ENCODE measurements around the gene USP15.

DNA sequence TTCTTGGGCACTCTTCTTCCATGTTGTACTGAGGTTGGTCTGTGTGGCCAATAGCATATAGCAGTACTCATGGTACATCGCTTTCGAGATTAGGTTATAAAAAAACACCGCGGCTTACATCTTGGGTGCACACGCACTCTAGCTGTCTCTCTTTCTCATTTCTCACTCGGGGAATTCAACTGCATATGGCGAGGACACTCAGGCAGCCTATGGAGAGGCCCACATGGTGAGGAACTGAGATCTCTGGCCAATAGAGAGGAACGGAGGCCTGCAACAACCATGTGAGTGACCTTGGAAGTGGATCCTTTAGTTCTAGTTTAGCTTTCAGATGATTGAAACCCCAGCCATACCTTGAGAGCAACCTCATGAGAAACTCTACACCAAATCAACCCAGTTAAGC is 45.6 kb downstream of the USP15 start:
- TF ChIP-seq TAF1 (IDR thresholded peaks at IDR 0.05; ENCODE audit: borderline replicate concordance, insufficient read depth, low read length) (no peak), SIN3A (IDR thresholded peaks at IDR 0.05; ENCODE audit: borderline replicate concordance, insufficient read depth, low read length) (no peak), POLR2AphosphoS5 (IDR thresholded peaks at IDR 0.05; ENCODE audit: low read depth, low read length) (no peak)
- TF ChIP-seq, protein P1, sequence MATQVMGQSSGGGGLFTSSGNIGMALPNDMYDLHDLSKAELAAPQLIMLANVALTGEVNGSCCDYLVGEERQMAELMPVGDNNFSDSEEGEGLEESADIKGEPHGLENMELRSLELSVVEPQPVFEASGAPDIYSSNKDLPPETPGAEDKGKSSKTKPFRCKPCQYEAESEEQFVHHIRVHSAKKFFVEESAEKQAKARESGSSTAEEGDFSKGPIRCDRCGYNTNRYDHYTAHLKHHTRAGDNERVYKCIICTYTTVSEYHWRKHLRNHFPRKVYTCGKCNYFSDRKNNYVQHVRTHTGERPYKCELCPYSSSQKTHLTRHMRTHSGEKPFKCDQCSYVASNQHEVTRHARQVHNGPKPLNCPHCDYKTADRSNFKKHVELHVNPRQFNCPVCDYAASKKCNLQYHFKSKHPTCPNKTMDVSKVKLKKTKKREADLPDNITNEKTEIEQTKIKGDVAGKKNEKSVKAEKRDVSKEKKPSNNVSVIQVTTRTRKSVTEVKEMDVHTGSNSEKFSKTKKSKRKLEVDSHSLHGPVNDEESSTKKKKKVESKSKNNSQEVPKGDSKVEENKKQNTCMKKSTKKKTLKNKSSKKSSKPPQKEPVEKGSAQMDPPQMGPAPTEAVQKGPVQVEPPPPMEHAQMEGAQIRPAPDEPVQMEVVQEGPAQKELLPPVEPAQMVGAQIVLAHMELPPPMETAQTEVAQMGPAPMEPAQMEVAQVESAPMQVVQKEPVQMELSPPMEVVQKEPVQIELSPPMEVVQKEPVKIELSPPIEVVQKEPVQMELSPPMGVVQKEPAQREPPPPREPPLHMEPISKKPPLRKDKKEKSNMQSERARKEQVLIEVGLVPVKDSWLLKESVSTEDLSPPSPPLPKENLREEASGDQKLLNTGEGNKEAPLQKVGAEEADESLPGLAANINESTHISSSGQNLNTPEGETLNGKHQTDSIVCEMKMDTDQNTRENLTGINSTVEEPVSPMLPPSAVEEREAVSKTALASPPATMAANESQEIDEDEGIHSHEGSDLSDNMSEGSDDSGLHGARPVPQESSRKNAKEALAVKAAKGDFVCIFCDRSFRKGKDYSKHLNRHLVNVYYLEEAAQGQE (IDR thresholded peaks at IDR 0.05; ENCODE audit: insufficient read depth in 1 of 2, low read depth in 2 of 2, low read length in 2 of 2) = no peak

Data from PFSK-1 (cell line).